ENCODE measurements around the gene OTUD4.

Gene OTUD4

GRCh38 chr4:145213245-145213644, 32.9 kb upstream of the OTUD4 start:
- no peak for TF ChIP-seq CTCF (IDR thresholded peaks at IDR 0.05; ENCODE audit: control insufficient read depth, insufficient read depth, low read depth, low read length, missing control alignments)
- DNase-seq (ENCODE audit: low read depth) = no peak
- no peak overlapping the region for H3K4me3 ChIP-seq (ENCODE audit: control insufficient read depth, low read depth, low read length)

- TF ChIP-seq CTCF (IDR thresholded peaks at IDR 0.05; ENCODE audit: control insufficient read depth, insufficient read depth, low read depth, low read length, missing control alignments) = no peak
- DNase-seq (ENCODE audit: low read depth) = no peak
- no peak overlapping the region for H3K4me3 ChIP-seq (ENCODE audit: control insufficient read depth, low read depth, low read length)
These were observed 27.5 kb upstream of the OTUD4 start for GRCh38 chr4:145207934-145208333.

- no peak for TF ChIP-seq CTCF (IDR thresholded peaks at IDR 0.05; ENCODE audit: control insufficient read depth, insufficient read depth, low read depth, low read length, missing control alignments)
- H3K4me3 ChIP-seq (ENCODE audit: control insufficient read depth, low read depth, low read length) = no peak overlapping the region
- no peak for DNase-seq (ENCODE audit: low read depth)
These were observed 23.0 kb upstream of the OTUD4 start for GRCh38 chr4:145203410-145203809.

GRCh38 chr4:145200366-145200765, 20.0 kb upstream of the OTUD4 start:
- TF ChIP-seq CTCF (IDR thresholded peaks at IDR 0.05; ENCODE audit: control insufficient read depth, insufficient read depth, low read depth, low read length, missing control alignments) = no peak

GRCh38 chr4:145199051-145199716, 18.8 kb upstream of the OTUD4 start:
- H3K4me3 ChIP-seq (ENCODE audit: control insufficient read depth, low read depth, low read length) = no peak overlapping the region
- TF ChIP-seq CTCF (IDR thresholded peaks at IDR 0.05; ENCODE audit: control insufficient read depth, insufficient read depth, low read depth, low read length, missing control alignments) = no peak
- no peak for DNase-seq (ENCODE audit: low read depth)

More at GRCh38 chr4:145200366-145200765, 20.0 kb upstream of the OTUD4 start:
- H3K4me3 ChIP-seq (ENCODE audit: control insufficient read depth, low read depth, low read length) = no peak overlapping the region
- no peak for DNase-seq (ENCODE audit: low read depth)

GRCh38 chr4:145196747-145197146, 16.4 kb upstream of the OTUD4 start:
- DNase-seq (ENCODE audit: low read depth) = no peak
- no peak for TF ChIP-seq CTCF (IDR thresholded peaks at IDR 0.05; ENCODE audit: control insufficient read depth, insufficient read depth, low read depth, low read length, missing control alignments)
- no peak overlapping the region for H3K4me3 ChIP-seq (ENCODE audit: control insufficient read depth, low read depth, low read length)
